SK-N-MC (cell line): ENCODE data around the gene SLC4A4.

Source experiments
- DNase-seq: peaks from one replicate; pipeline ENCODE4 v3.0.0-alpha.2; 2011; ENCODE audit warnings: low read depth, low spot score
- H3K27ac ChIP-seq: fragments of 200-600 bp; sonication (generic); 2 replicates; pipeline ENCODE4 v1.5.1; 2016; ENCODE audit warnings: mixed run types
- H3K36me3 ChIP-seq: fragments of 200-600 bp; sonication (generic); 2 replicates; pipeline ENCODE4 v1.6.1; 2017; ENCODE audit warnings: antibody characterized with exemption, low read length, mixed read lengths; ENCODE audit not compliant: insufficient read depth
- H3K4me3 ChIP-seq: fragments of 200-600 bp; sonication (generic); 2 replicates; pipeline ENCODE4 v1.5.1; 2016
- H3K9ac ChIP-seq: fragments of 200-600 bp; sonication (generic); 2 replicates; pipeline ENCODE4 v1.8.0; 2017; ENCODE audit warnings: mixed run types, mixed read lengths; ENCODE audit not compliant: insufficient read length
- H3K9me3 ChIP-seq: fragments of 200-600 bp; sonication (generic); 2 replicates; pipeline ENCODE4 v1.6.1; 2017; ENCODE audit warnings: low read depth, mild to moderate bottlenecking, antibody characterized with exemption, low read length, moderate library complexity, mixed read lengths
- EZH2 ChIP-seq: fragments of 200-600 bp; sonication (generic); IDR thresholded peaks from one replicate; pipeline ENCODE4 v1.6.1; 2017; ENCODE audit warnings: antibody characterized with exemption
- FOXP2 ChIP-seq: optimal IDR thresholded peaks from 2 replicates; pipeline ENCODE3; 2011; ENCODE audit warnings: mild to moderate bottlenecking, moderate library complexity; ENCODE audit not compliant: insufficient read depth; ENCODE audit errors: extremely low read length, control extremely low read depth
- POLR2AphosphoS5 ChIP-seq: IDR thresholded peaks from 2 replicates; pipeline ENCODE4 v1.6.1; 2012; ENCODE audit warnings: mild to moderate bottlenecking, low read depth, low read length, borderline replicate concordance

Gene SLC4A4

GRCh38 chr4:71441186-71442169, 102.7 kb downstream of the SLC4A4 start:
- TF ChIP-seq EZH2 = no peak
- TF ChIP-seq POLR2AphosphoS5 = no peak; the same call in 1 of the 2 replicates
- TF ChIP-seq FOXP2 = no peak
- Histone ChIP-seq H3K9me3 (no peaks in the 10 kb centered on the region), H3K27ac (no peak overlapping the region), H3K4me3 (no peak overlapping the region), H3K36me3 (no peaks in the 10 kb centered on the region), H3K9ac (no peak overlapping the region)
- DNase-seq = no peak

- TF ChIP-seq POLR2AphosphoS5 (no peak), FOXP2 (no peak), EZH2 (no peak)
- H3K27ac ChIP-seq = no peak overlapping the region
- no peaks in the 10 kb centered on the region for H3K9me3 ChIP-seq
- H3K4me3 ChIP-seq = no peak overlapping the region
- H3K9ac ChIP-seq = no peak overlapping the region
- DNase-seq = no peak
- no peaks in the 10 kb centered on the region for H3K36me3 ChIP-seq
Measured at GRCh38 chr4:71442336-71442735, 103.5 kb downstream of the SLC4A4 start.

- Histone ChIP-seq H3K36me3 (no peaks in the 10 kb centered on the region), H3K9ac (no peak overlapping the region), H3K4me3 (no peak overlapping the region), H3K9me3 (no peaks in the 10 kb centered on the region), H3K27ac (no peak overlapping the region)
- no peak for TF ChIP-seq FOXP2
- TF ChIP-seq EZH2 = no peak
- no peak for TF ChIP-seq POLR2AphosphoS5
- DNase-seq = no peak
Measured at GRCh38 chr4:71444395-71444794, 105.6 kb downstream of the SLC4A4 start.

- TF ChIP-seq POLR2AphosphoS5 (no peak), FOXP2 (no peak), EZH2 (no peak)
- Histone ChIP-seq H3K36me3 (no peaks in the 10 kb centered on the region; the same call in 1 of the 2 replicates), H3K27ac (no peak overlapping the region), H3K9me3 (no peaks in the 10 kb centered on the region), H3K9ac (no peak overlapping the region), H3K4me3 (no peak overlapping the region)
- DNase-seq = no peak
Measured at GRCh38 chr4:71445811-71446210, 107.0 kb downstream of the SLC4A4 start.

GRCh38 chr4:71446479-71447081, 107.8 kb downstream of the SLC4A4 start:
- no peak for TF ChIP-seq POLR2AphosphoS5
- no peak for TF ChIP-seq EZH2
- TF ChIP-seq FOXP2 = no peak
- Histone ChIP-seq H3K27ac (no peak overlapping the region), H3K4me3 (no peak overlapping the region), H3K36me3 (no peaks in the 10 kb centered on the region; the same call in 1 of the 2 replicates), H3K9ac (no peak overlapping the region), H3K9me3 (no peaks in the 10 kb centered on the region)
- no peak for DNase-seq

GRCh38 chr4:71449040-71449439, 110.2 kb downstream of the SLC4A4 start:
- H3K36me3 ChIP-seq = no peaks in the 10 kb centered on the region; the same call in 1 of the 2 replicates
- H3K27ac ChIP-seq = no peak overlapping the region
- H3K9me3 ChIP-seq = no peaks in the 10 kb centered on the region
- no peak overlapping the region for H3K4me3 ChIP-seq
- no peak overlapping the region for H3K9ac ChIP-seq
- no peak for DNase-seq
- TF ChIP-seq EZH2 (no peak), FOXP2 (no peak), POLR2AphosphoS5 (no peak)

GRCh38 chr4:71449878-71450277, 111.1 kb downstream of the SLC4A4 start:
- DNase-seq = no peak
- no peak overlapping the region for H3K4me3 ChIP-seq
- no peak overlapping the region for H3K27ac ChIP-seq
- TF ChIP-seq POLR2AphosphoS5 (no peak), EZH2 (no peak), FOXP2 (no peak)
- no peaks in the 10 kb centered on the region for H3K9me3 ChIP-seq
- peaks cover 2% of the 10 kb centered on the region; the same call in 1 of the 2 replicates for H3K36me3 ChIP-seq
- no peak overlapping the region for H3K9ac ChIP-seq

- Histone ChIP-seq H3K9ac (no peak overlapping the region), H3K36me3 (peaks cover 7% of the 10 kb centered on the region), H3K27ac (no peak overlapping the region), H3K9me3 (no peaks in the 10 kb centered on the region), H3K4me3 (no peak overlapping the region)
- TF ChIP-seq POLR2AphosphoS5 (no peak), FOXP2 (no peak), EZH2 (no peak)
- DNase-seq = no peak
Measured at GRCh38 chr4:71453531-71453930, 114.7 kb downstream of the SLC4A4 start.
